Measurements from ENCODE around the gene PNMA6F.

GRCh38 chrX:153312842-153313241 is 8.7 kb downstream of the PNMA6F start:
- no peak for TF ChIP-seq CTCF (IDR thresholded peaks at IDR 0.05)
- no peak for TF ChIP-seq POLR2A (IDR thresholded peaks at IDR 0.05)

Data from adrenal gland (tissue), 5 donors.